Hematopoietic multipotent progenitor cell (in vitro differentiated cells): ENCODE data around the gene BTG4. TPM values are rescaled to one million over a fixed set of nuclear protein-coding genes. Genes with fewer than 3 reads are reported as not detected.
A peak's percentile ranks its signal among the peaks of the same experiment; 100 is the strongest.

Source experiments
- DNase-seq, 3 donors: peaks; one replicate each; pipeline ENCODE4 v3.0.0-alpha.2; 2011 to 2015; ENCODE audit warnings: low read depth in 2 of 3, low spot score in 2 of 3
- total RNA-seq: library from RNA; depleted of rRNA; stranded (reverse); fragments of >200 nt; gene quantifications from one replicate; pipeline ENCODE4 v1.2.3, GENCODE V29; 2012

BTG4 gene
- total RNA-seq, 1 donor, result not detected

- DNase-seq, result no peak
These were observed 55.1 kb downstream of the BTG4 start for GRCh38 chr11:111456859-111457730.

- DNase-seq, result no peak
These were observed 55.9 kb downstream of the BTG4 start for GRCh38 chr11:111456086-111456858.

- DNase-seq, result no peak
These were observed 56.7 kb downstream of the BTG4 start for GRCh38 chr11:111455291-111456085.

- DNase-seq, result peak in 2 of 3 donors; percentile 50 to 76
These were observed 57.5 kb downstream of the BTG4 start for GRCh38 chr11:111454561-111455192.

- no peak for DNase-seq
These were observed 59.2 kb downstream of the BTG4 start for GRCh38 chr11:111452817-111453552.

GRCh38 chr11:111452146-111452545 is 60.0 kb downstream of the BTG4 start:
- DNase-seq, result no peak

GRCh38 chr11:111450480-111451320 is 61.5 kb downstream of the BTG4 start:
- no peak for DNase-seq

GRCh38 chr11:111449696-111450479 is 62.3 kb downstream of the BTG4 start:
- no peak for DNase-seq

GRCh38 chr11:111448831-111449557 is 63.2 kb downstream of the BTG4 start:
- no peak for DNase-seq

- no peak for DNase-seq
These were observed 63.8 kb downstream of the BTG4 start for GRCh38 chr11:111448414-111448813.

GRCh38 chr11:111447931-111448330 is 64.3 kb downstream of the BTG4 start:
- no peak for DNase-seq

- no peak for DNase-seq
These were observed 65.1 kb downstream of the BTG4 start for GRCh38 chr11:111447112-111447471.

GRCh38 chr11:111446404-111447111 is 65.6 kb downstream of the BTG4 start:
- peak; percentile 47 to 98 (median 95) for DNase-seq

- DNase-seq, result no peak
These were observed 66.6 kb downstream of the BTG4 start for GRCh38 chr11:111445586-111445985.
